IMR-90 (cell line): ENCODE measurements around the gene RASGRP2. TPM values are rescaled to one million over a fixed set of nuclear protein-coding genes. Genes with fewer than 3 reads are reported as not detected.

ENCODE experiments used
- ATAC-seq: fragments of 200-7000 bp; cut with Tn5 transposase; 2 replicates; pipeline ENCODE4 v1.9.1; 2020; ENCODE audit warnings: low read depth, mild to moderate bottlenecking, moderate library complexity
- BruUV-seq: library from RNA; stranded (reverse); fragments of 400-500 nt; replicated peaks from 2 replicates; lab custom pipeline; 2021; lab: Mats Ljungman, UMichigan
- CTCF ChIA-PET: fragments of 300-600 bp; formaldehyde crosslinking; extraction: SDS; loops from one replicate; lab custom pipeline; 2021; ENCODE audit warnings: antibody characterized with exemption; lab: Yijun Ruan, JAX
- POLR2A ChIA-PET: fragments of 300-600 bp; sonication (Branson Sonifier 250); formaldehyde crosslinking; loops from one replicate; lab custom pipeline; 2022; ENCODE audit warnings: antibody characterized with exemption; ENCODE audit not compliant: unreplicated experiment; lab: Charles Lee
- DNase-seq: peaks from one replicate; pipeline ENCODE4 v3.0.0; 2013
- H2AFZ ChIP-seq: replicated peaks from 2 replicates; pipeline ENCODE3; 2013; ENCODE audit warnings: low read length, mild to moderate bottlenecking; ENCODE audit not compliant: poor library complexity
- H2AK5ac ChIP-seq: 2 replicates; pipeline ENCODE4 v1.6.1; 2013; ENCODE audit warnings: low read depth, low read length, inconsistent platforms
- H2AK9ac ChIP-seq: replicated peaks from 2 replicates; pipeline ENCODE3; 2013; ENCODE audit warnings: mild to moderate bottlenecking, low read depth, low read length, moderate library complexity; ENCODE audit not compliant: poor library complexity
- H2BK120ac ChIP-seq: 2 replicates; pipeline ENCODE4 v1.6.1; 2013; ENCODE audit warnings: low read depth, low read length, inconsistent platforms
- H2BK15ac ChIP-seq: 3 replicates; pipeline ENCODE4 v1.6.1; 2013; ENCODE audit warnings: low read depth, low read length, inconsistent platforms
- H2BK20ac ChIP-seq: 2 replicates; pipeline ENCODE4 v1.6.1; 2013; ENCODE audit warnings: low read depth, mild to moderate bottlenecking, inconsistent platforms, low read length, moderate library complexity
- H2BK5ac ChIP-seq: 2 replicates; pipeline ENCODE4 v1.6.1; 2013; ENCODE audit warnings: mild to moderate bottlenecking, low read depth, low read length, inconsistent platforms; ENCODE audit not compliant: poor library complexity, severe bottlenecking
- H3K14ac ChIP-seq: replicated peaks from 2 replicates; pipeline ENCODE4 v1.6.1; 2013; ENCODE audit warnings: low read depth, low read length, inconsistent platforms
- H3K18ac ChIP-seq: 2 replicates; pipeline ENCODE4 v1.6.1; 2013; ENCODE audit warnings: low read depth, low read length, control low read depth
- H3K23ac ChIP-seq: 2 replicates; pipeline ENCODE4 v1.6.1; 2013; ENCODE audit warnings: low read depth, low read length, inconsistent platforms
- H3K27ac ChIP-seq: 2 replicates; pipeline ENCODE4 v1.5.1; 2013; ENCODE audit warnings: mild to moderate bottlenecking, control low read depth, low read length; ENCODE audit not compliant: insufficient read depth
- H3K27me3 ChIP-seq: 2 replicates; pipeline ENCODE4 v1.6.1; 2013; ENCODE audit warnings: low read length; ENCODE audit not compliant: control insufficient read depth, insufficient read depth
- H3K36me3 ChIP-seq: 2 replicates; pipeline ENCODE4 v1.6.1; 2013; ENCODE audit warnings: low read length, mixed read lengths; ENCODE audit not compliant: control insufficient read depth, insufficient read depth
- H3K4ac ChIP-seq: 2 replicates; pipeline ENCODE4 v1.6.1; 2013; ENCODE audit warnings: low read depth, low read length, inconsistent platforms
- H3K4me1 ChIP-seq: 2 replicates; pipeline ENCODE4 v1.6.1; 2013; ENCODE audit warnings: low read length, mixed read lengths; ENCODE audit not compliant: control insufficient read depth, insufficient read depth
- H3K4me2 ChIP-seq: 2 replicates; pipeline ENCODE4 v1.6.1; 2013; ENCODE audit warnings: low read depth, mild to moderate bottlenecking, control low read depth, low read length, moderate library complexity
- H3K4me3 ChIP-seq: 2 replicates; pipeline ENCODE4 v1.5.1; 2013; ENCODE audit warnings: low read depth, mild to moderate bottlenecking, control low read depth, low read length, moderate library complexity; ENCODE audit not compliant: insufficient read depth
- H3K56ac ChIP-seq: 2 replicates; pipeline ENCODE4 v1.6.1; 2013; ENCODE audit warnings: low read length, inconsistent platforms; ENCODE audit not compliant: insufficient read depth; ENCODE audit errors: extremely low read depth
- H3K79me1 ChIP-seq, 2 experiments: 2 replicates each; pipeline ENCODE4 v1.6.1; 2013; ENCODE audit warnings: low read length in 2 of 2, inconsistent platforms in 1 of 2, low read depth in 1 of 2
- H3K9ac ChIP-seq: 2 replicates; pipeline ENCODE4 v1.6.1; 2013; ENCODE audit warnings: low read depth, low read length, control low read depth
- H3K9me1 ChIP-seq: 2 replicates; pipeline ENCODE4 v1.6.1; 2013; ENCODE audit warnings: low read length, inconsistent platforms; ENCODE audit not compliant: insufficient read depth
- H3K9me3 ChIP-seq: 2 replicates; pipeline ENCODE4 v1.6.1; 2013; ENCODE audit warnings: low read length; ENCODE audit not compliant: control insufficient read depth, insufficient read depth
- H4K20me1 ChIP-seq: 2 replicates; pipeline ENCODE4 v1.6.1; 2013; ENCODE audit warnings: low read length, inconsistent platforms; ENCODE audit not compliant: insufficient read depth
- H4K5ac ChIP-seq: 2 replicates; pipeline ENCODE4 v1.6.1; 2013; ENCODE audit warnings: mild to moderate bottlenecking, low read depth, low read length, control low read depth
- H4K8ac ChIP-seq, 2 experiments: 2 replicates each; pipeline ENCODE4 v1.6.1; 2013; ENCODE audit warnings: low read depth in 2 of 2, low read length in 2 of 2, control low read depth in 1 of 2, inconsistent platforms in 1 of 2
- H4K91ac ChIP-seq: 2 replicates; pipeline ENCODE4 v1.6.1; 2013; ENCODE audit warnings: low read depth, low read length, inconsistent platforms; ENCODE audit not compliant: insufficient read depth
- CEBPB ChIP-seq: IDR thresholded peaks from 2 replicates; pipeline ENCODE4 v1.6.1; 2012; ENCODE audit warnings: low read depth, low read length, improper control_type of control experiment
- ELK1 ChIP-seq: fragments of 150-350 bp; IDR thresholded peaks from 2 replicates; pipeline ENCODE4 v1.6.1; 2016; ENCODE audit warnings: low read depth, mild to moderate bottlenecking, low read length, moderate library complexity, borderline replicate concordance
- MAZ ChIP-seq: IDR thresholded peaks from 2 replicates; pipeline ENCODE4 v1.6.1; 2012; ENCODE audit warnings: low read depth, mild to moderate bottlenecking, low read length, improper control_type of control experiment, moderate library complexity, borderline replicate concordance
- NFE2L2 ChIP-seq: fragments of 150-350 bp; IDR thresholded peaks from 2 replicates; pipeline ENCODE4 v1.6.1; 2016; ENCODE audit warnings: low read depth, mild to moderate bottlenecking, low read length
- POLR2A ChIP-seq: IDR thresholded peaks from 2 replicates; pipeline ENCODE4 v1.6.1; 2012; ENCODE audit warnings: mild to moderate bottlenecking, low read depth, low read length
- RAD21 ChIP-seq: IDR thresholded peaks from 2 replicates; pipeline ENCODE4 v1.6.1; 2012; ENCODE audit warnings: low read length, improper control_type of control experiment
- RCOR1 ChIP-seq: IDR thresholded peaks from 2 replicates; pipeline ENCODE4 v1.6.1; 2012; ENCODE audit warnings: mild to moderate bottlenecking, low read length, improper control_type of control experiment; ENCODE audit not compliant: insufficient replicate concordance
- SMC3 ChIP-seq: fragments of 150-350 bp; IDR thresholded peaks from 2 replicates; pipeline ENCODE4 v1.6.1; 2016; ENCODE audit warnings: low read depth, mild to moderate bottlenecking, antibody characterized with exemption, low read length, moderate library complexity
- WGBS, 2 experiments: methylation state at CpG; one replicate each; pipeline versions ENCODE4 v1.1.5 to v1.1.7; 2013; ENCODE audit warnings: missing lambda C conversion rate in 2 of 2; ENCODE audit not compliant: insufficient read length in 1 of 2; ENCODE audit errors: extremely low coverage in 2 of 2; 5-methylcytosine and 5-hydroxymethylcytosine counted together
- dilution Hi-C: fragments of 300-500 bp; cut with HindIII; formaldehyde crosslinking; loops from one replicate; pipeline ENCODE4 v1.14.3; 2018; ENCODE audit warnings: low sequenced_read_pairs; ENCODE audit not compliant: unreplicated experiment
- in situ Hi-C: fragments of 300-500 bp; cut with MboI; formaldehyde crosslinking; loops from 3 replicates; pipeline ENCODE4 v1.14.3; 2019; ENCODE audit warnings: low sequenced_read_pairs, inconsistent platforms, mixed read lengths
- intact Hi-C: fragments of 100-400 bp; cut with micrococcal nuclease; formaldehyde crosslinking; loops from 2 replicates; pipeline ENCODE4 v1.10.0; 2022
- polyA plus RNA-seq, 3 experiments: library from polyadenylated mRNA; depleted of rRNA; stranded (reverse); fragments of >200 nt; gene quantifications; 2 replicates each; pipeline ENCODE4 v1.2.3, GENCODE V29; 2012; ENCODE audit warnings: low replicate concordance in 1 of 3
- total RNA-seq: library from RNA; depleted of rRNA; stranded (reverse); fragments of >200 nt; gene quantifications from 2 replicates; pipeline ENCODE4 v1.2.3, GENCODE V29; 2012

Gene RASGRP2
- total and polyA plus RNA-seq, 2 of the 4 experiments (the other 2 are of a cell fraction), result 1.2 TPM; not detected in 1

- Histone ChIP-seq H3K9me3 (no peaks in the 10 kb centered on the region), H4K8ac (peak overlapping the region in 1 of 2 experiments; percentile 41; a peak in 1 of 4 replicates), H4K20me1 (peaks cover 3% of the 10 kb centered on the region; the same call in 1 of the 2 replicates), H3K4me3 (no peak overlapping the region), H2BK20ac (peak overlapping the region; percentile 95), H3K9ac (no peak overlapping the region), H3K79me1 (no peaks in the 10 kb centered on the region), H2AK9ac (peak overlapping the region; percentile 65), H3K18ac (peak overlapping the region; percentile 7; the same call in 1 of the 2 replicates), H4K91ac (peak overlapping the region; percentile 58), H2AFZ (peak overlapping the region; percentile 85), H3K4ac (peak overlapping the region; percentile 87), H3K36me3 (no peaks in the 10 kb centered on the region), H3K4me2 (no peak overlapping the region), H3K27me3 (peaks cover 24% of the 10 kb centered on the region), H2BK15ac (peak overlapping the region; percentile 83; the same call in 1 of the 3 replicates), H2AK5ac (peak overlapping the region; percentile 91), H3K4me1 (peaks cover 12% of the 10 kb centered on the region), H3K9me1 (peaks cover 7% of the 10 kb centered on the region), H3K27ac (peak overlapping the region; percentile 47; the same call in 1 of the 2 replicates), H2BK120ac (peak overlapping the region; percentile 93), H3K23ac (no peak overlapping the region), H3K56ac (0 out of 2 replicates have a peak overlapping the region, but pooled peaks have one; percentile 26), H3K14ac (peak overlapping the region; percentile 92), H4K5ac (peak overlapping the region; percentile 3; the same call in 1 of the 2 replicates), H2BK5ac (peak overlapping the region; percentile 37)
- no CpG with 5 or more reads among the region's 15 CpGs for WGBS, 2 experiments
- DNase-seq (peak; percentile 66), ATAC-seq (peak; percentile 11)
- intact Hi-C loops (no loop called here), dilution Hi-C loops (no loop called here), in situ Hi-C loops (no loop called here)
- no peak for TF ChIP-seq SMC3
- no peak for TF ChIP-seq MAZ
- no peak for TF ChIP-seq ELK1
- no peak for TF ChIP-seq RAD21
- no peak for TF ChIP-seq POLR2A
- no peak for TF ChIP-seq RCOR1
- TF ChIP-seq NFE2L2, result no peak
- peak; percentile 58; the same call in 1 of the 2 replicates for TF ChIP-seq CEBPB
- CTCF ChIA-PET, result no interaction called here
- POLR2A ChIA-PET, result no interaction called here
- no TSS peak for BruUV-seq
These were observed 4.2 kb upstream of the RASGRP2 start for GRCh38 chr11:64747961-64748665.
